ENCODE measurements around the gene NAA40.

NAA40 gene

GRCh38 chr11:63913866-63914830 is 24.7 kb upstream of the NAA40 start:
- DNase-seq: no peak

- DNase-seq: no peak
Measured at GRCh38 chr11:63914896-63915691, 23.7 kb upstream of the NAA40 start.

GRCh38 chr11:63915961-63916836 is 22.6 kb upstream of the NAA40 start:
- DNase-seq: no peak

GRCh38 chr11:63916837-63917691 is 21.7 kb upstream of the NAA40 start, which contains the start of gene RCOR2:
TSS of gene RCOR2 (minus strand) at chr11:63917164. CDS start at chr11:63916456, 708 bp downstream.
- DNase-seq: peak; percentile 56 to 59

GRCh38 chr11:63917692-63918506 is 20.9 kb upstream of the NAA40 start:
- peak in 1 of 2 donors; percentile 26 for DNase-seq

GRCh38 chr11:63918507-63919191 is 20.2 kb upstream of the NAA40 start:
- no peak for DNase-seq

GRCh38 chr11:63919267-63920125 is 19.3 kb upstream of the NAA40 start:
- DNase-seq: no peak

GRCh38 chr11:63920126-63920938 is 18.5 kb upstream of the NAA40 start:
- DNase-seq: no peak

GRCh38 chr11:63920939-63921417 is 17.8 kb upstream of the NAA40 start:
- peak; percentile 37 to 48 for DNase-seq

- no peak for DNase-seq
Measured at GRCh38 chr11:63922673-63923192, 16.1 kb upstream of the NAA40 start.

- no peak for DNase-seq
Measured at GRCh38 chr11:63923319-63923718, 15.5 kb upstream of the NAA40 start.

GRCh38 chr11:63929616-63930015 is 9.2 kb upstream of the NAA40 start:
- no peak for DNase-seq

- no peak for DNase-seq
Measured at GRCh38 chr11:63931045-63931444, 7.8 kb upstream of the NAA40 start.

GRCh38 chr11:63931876-63932275 is 6.9 kb upstream of the NAA40 start:
- no peak for DNase-seq

GRCh38 chr11:63933459-63933858 is 5.3 kb upstream of the NAA40 start:
- DNase-seq: no peak

- no peak for DNase-seq
Measured at GRCh38 chr11:63937713-63938478, 906 bp upstream of the NAA40 start.

GRCh38 chr11:63939397-63939891 is 642 bp downstream of the NAA40 start:
- no peak for DNase-seq
